Subcutaneous abdominal adipose tissue (tissue), 5 donors: ENCODE data around the gene BMPR2.

Experiments used
- H3K27ac ChIP-seq: one replicate; pipeline ENCODE4 v1.7.0; 2013; ENCODE audit warnings: low read depth, mild to moderate bottlenecking, inconsistent platforms, low read length, moderate library complexity
- H3K27me3 ChIP-seq, 5 donors: one replicate each; pipeline ENCODE4 v1.7.0; 2013; ENCODE audit warnings: low read length in 5 of 5, inconsistent platforms in 1 of 5; ENCODE audit not compliant: control insufficient read depth in 5 of 5, insufficient read depth in 4 of 5
- H3K36me3 ChIP-seq, 5 donors: one replicate each; pipeline ENCODE4 v1.7.0; 2013; ENCODE audit warnings: low read length in 5 of 5; ENCODE audit not compliant: control insufficient read depth in 5 of 5, insufficient read depth in 5 of 5
- H3K4me1 ChIP-seq, 5 donors: one replicate each; pipeline ENCODE4 v1.7.0; 2013; ENCODE audit warnings: low read length in 5 of 5, mild to moderate bottlenecking in 3 of 5, moderate library complexity in 1 of 5; ENCODE audit not compliant: control insufficient read depth in 5 of 5, insufficient read depth in 5 of 5
- H3K4me3 ChIP-seq, 5 donors: one replicate each; pipeline ENCODE4 v1.7.0; 2013; ENCODE audit warnings: low read length in 5 of 5, low read depth in 1 of 5
- H3K9ac ChIP-seq, 5 donors: one replicate each; pipeline ENCODE4 v1.7.0; 2013; ENCODE audit warnings: low read length in 5 of 5, mild to moderate bottlenecking in 4 of 5, moderate library complexity in 3 of 5
- H3K9me3 ChIP-seq, 5 donors: one replicate each; pipeline ENCODE4 v1.7.0; 2013; ENCODE audit warnings: low read length in 5 of 5; ENCODE audit not compliant: control insufficient read depth in 5 of 5
- donor health status: healthy.
- donor health status: healthy.
- donor health status: healthy.
- donor health status: healthy.
- donor health status: healthy.

Gene BMPR2

GRCh38 chr2:202375609-202376408 lies at the start of gene BMPR2:
Gene BMPR2 (plus strand): TSS chr2:202376327. CDS start chr2:202377475, 1,148 bp downstream.
- Histone ChIP-seq H3K9ac (peak within 1 kb of the TSS; percentile 89 to 97 (median 93)), H3K27ac (peak within 1 kb of the TSS; percentile 96), H3K27me3 (no peaks in the 10 kb centered on the region), H3K4me1 (peaks cover 0 to 33% (median 28%) of the 10 kb centered on the region in 5 donors), H3K4me3 (peak within 1 kb of the TSS; percentile 86 to 99 (median 93)), H3K36me3 (no peaks in the 10 kb centered on the region), H3K9me3 (no peaks in the 10 kb centered on the region)

GRCh38 chr2:202327858-202328257 lies 48.3 kb upstream of the BMPR2 start:
- Histone ChIP-seq H3K27ac (no peak overlapping the region), H3K36me3 (peaks cover 0 to 5% (median 0%) of the 10 kb centered on the region in 5 donors), H3K9me3 (no peaks in the 10 kb centered on the region), H3K4me3 (no peak overlapping the region), H3K9ac (no peak overlapping the region), H3K27me3 (no peaks in the 10 kb centered on the region), H3K4me1 (peaks cover 0 to 7% (median 0%) of the 10 kb centered on the region in 5 donors)

- Histone ChIP-seq H3K27ac (no peak overlapping the region), H3K36me3 (no peaks in the 10 kb centered on the region), H3K9ac (no peak overlapping the region), H3K4me1 (peaks cover 0 to 13% (median 0%) of the 10 kb centered on the region in 5 donors), H3K9me3 (no peaks in the 10 kb centered on the region), H3K27me3 (no peaks in the 10 kb centered on the region), H3K4me3 (no peak overlapping the region)
Measured at GRCh38 chr2:202335791-202336467, 40.2 kb upstream of the BMPR2 start.

- H3K9me3 ChIP-seq: no peaks in the 10 kb centered on the region
- no peak overlapping the region for H3K4me3 ChIP-seq
- H3K4me1 ChIP-seq: peaks cover 0 to 13% (median 0%) of the 10 kb centered on the region in 5 donors
- H3K36me3 ChIP-seq: no peaks in the 10 kb centered on the region
- no peaks in the 10 kb centered on the region for H3K27me3 ChIP-seq
- H3K9ac ChIP-seq: no peak overlapping the region
- no peak overlapping the region for H3K27ac ChIP-seq
Measured at GRCh38 chr2:202337151-202337550, 39.0 kb upstream of the BMPR2 start.

- H3K4me1 ChIP-seq: peaks cover 0 to 13% (median 0%) of the 10 kb centered on the region in 5 donors
- no peaks in the 10 kb centered on the region for H3K36me3 ChIP-seq
- H3K9me3 ChIP-seq: no peaks in the 10 kb centered on the region
- H3K9ac ChIP-seq: no peak overlapping the region
- no peak overlapping the region for H3K4me3 ChIP-seq
- H3K27me3 ChIP-seq: no peaks in the 10 kb centered on the region
- no peak overlapping the region for H3K27ac ChIP-seq
Measured at GRCh38 chr2:202337706-202338346, 38.3 kb upstream of the BMPR2 start.

GRCh38 chr2:202339071-202339870 lies 36.9 kb upstream of the BMPR2 start:
- Histone ChIP-seq H3K9me3 (no peaks in the 10 kb centered on the region), H3K27ac (no peak overlapping the region), H3K27me3 (no peaks in the 10 kb centered on the region), H3K9ac (no peak overlapping the region), H3K36me3 (no peaks in the 10 kb centered on the region), H3K4me3 (no peak overlapping the region), H3K4me1 (peaks cover 0 to 13% (median 0%) of the 10 kb centered on the region in 5 donors)

GRCh38 chr2:202344178-202344577 lies 31.9 kb upstream of the BMPR2 start:
- Histone ChIP-seq H3K27me3 (no peaks in the 10 kb centered on the region), H3K4me3 (no peak overlapping the region), H3K27ac (no peak overlapping the region), H3K9ac (no peak overlapping the region), H3K36me3 (no peaks in the 10 kb centered on the region), H3K4me1 (no peaks in the 10 kb centered on the region), H3K9me3 (no peaks in the 10 kb centered on the region)

- Histone ChIP-seq H3K27ac (no peak overlapping the region), H3K9me3 (no peaks in the 10 kb centered on the region), H3K4me3 (no peak overlapping the region), H3K9ac (no peak overlapping the region), H3K27me3 (no peaks in the 10 kb centered on the region), H3K36me3 (no peaks in the 10 kb centered on the region), H3K4me1 (no peaks in the 10 kb centered on the region)
Measured at GRCh38 chr2:202346180-202346579, 29.9 kb upstream of the BMPR2 start.

GRCh38 chr2:202353430-202353829 lies 22.7 kb upstream of the BMPR2 start:
- H3K9ac ChIP-seq: no peak overlapping the region
- H3K4me3 ChIP-seq: no peak overlapping the region
- no peak overlapping the region for H3K27ac ChIP-seq
- H3K4me1 ChIP-seq: no peaks in the 10 kb centered on the region
- no peaks in the 10 kb centered on the region for H3K36me3 ChIP-seq
- H3K9me3 ChIP-seq: no peaks in the 10 kb centered on the region
- no peaks in the 10 kb centered on the region for H3K27me3 ChIP-seq
